ENCODE data around the gene EMX1.

EMX1 gene

GRCh38 chr2:72911256-72911655, 6.1 kb upstream of the EMX1 start:
- TF ChIP-seq CTCF (IDR thresholded peaks at IDR 0.05): no peak

GRCh38 chr2:72913486-72914205, 3.7 kb upstream of the EMX1 start:
- TF ChIP-seq CTCF (IDR thresholded peaks at IDR 0.05): no peak

- no peak for TF ChIP-seq CTCF (IDR thresholded peaks at IDR 0.05)
Measured at GRCh38 chr2:72914206-72914559, 3.1 kb upstream of the EMX1 start.

- no peak for TF ChIP-seq CTCF (IDR thresholded peaks at IDR 0.05)
Measured at GRCh38 chr2:72914589-72915319, 2.6 kb upstream of the EMX1 start.

GRCh38 chr2:72915320-72915906, 1.9 kb upstream of the EMX1 start:
- TF ChIP-seq CTCF (IDR thresholded peaks at IDR 0.05): no peak

- no peak for TF ChIP-seq CTCF (IDR thresholded peaks at IDR 0.05)
Measured at GRCh38 chr2:72915907-72916742, 1.2 kb upstream of the EMX1 start.

GRCh38 chr2:72916743-72917137, 579 bp upstream of the EMX1 start:
- no peak for TF ChIP-seq CTCF (IDR thresholded peaks at IDR 0.05)
